Measurements from ENCODE around the gene CREBBP.

GRCh38 chr16:3868967-3869366, 11.5 kb downstream of the CREBBP start:
- TF ChIP-seq CTCF (IDR thresholded peaks at IDR 0.05 in 2 of 3, conservative IDR thresholded peaks at IDR 0.05 in 1 of 3; ENCODE audit: insufficient read depth in 2 of 3, low read depth in 1 of 3, low read length in 3 of 3): no peak
- no peak for TF ChIP-seq SMARCA4 (IDR thresholded peaks at IDR 0.05)
- no peak for TF ChIP-seq MEF2A (IDR thresholded peaks at IDR 0.05; ENCODE audit: control insufficient read depth, low read depth, low read length)
- TF ChIP-seq KDM5B (IDR thresholded peaks at IDR 0.05; ENCODE audit: insufficient replicate concordance, low read depth, low read length): no peak
- no peak for TF ChIP-seq TAF1 (IDR thresholded peaks at IDR 0.05; ENCODE audit: control insufficient read depth, extremely low read depth, insufficient read depth, low read length, severe bottlenecking)
- TF ChIP-seq KDM1A (IDR thresholded peaks at IDR 0.05): no peak

Measured in K562 (cell line).